Esophagus muscularis mucosa (tissue), 4 donors: ENCODE measurements around the gene KIZ. TPM values are rescaled to one million over a fixed set of nuclear protein-coding genes. Genes with fewer than 3 reads are reported as not detected.

Experiments
- DNase-seq: peaks from one replicate; pipeline ENCODE4 v3.0.0-alpha.2; 2017; ENCODE audit errors: extremely low spot score
- H3K27ac ChIP-seq, 4 donors: fragments of 200-600 bp; sonication (generic); replicated peaks in 1 of 4; 1 replicate in 3 of 4; 2 replicates in 1 of 4; pipeline ENCODE4 v1.5.1; 2016 to 2019; ENCODE audit warnings: mild to moderate bottlenecking in 1 of 4
- H3K27me3 ChIP-seq, 4 donors: fragments of 200-600 bp; sonication (generic); one replicate each; pipeline versions ENCODE4 v1.5.1 to v1.6.0; 2016 to 2019
- H3K36me3 ChIP-seq, 4 donors: fragments of 200-600 bp; sonication (generic); one replicate each; pipeline ENCODE4 v1.5.1; 2016 to 2019
- H3K4me1 ChIP-seq, 4 donors: fragments of 200-600 bp; sonication (generic); one replicate each; pipeline ENCODE4 v1.5.1; 2016 to 2019
- H3K4me3 ChIP-seq, 4 donors: fragments of 200-600 bp; sonication (generic); 1 replicate in 2 of 4; 2 replicates in 2 of 4; pipeline ENCODE4 v1.5.1; 2016 to 2019; ENCODE audit warnings: mild to moderate bottlenecking in 4 of 4, moderate library complexity in 1 of 4
- H3K9me3 ChIP-seq, 4 donors: fragments of 200-600 bp; sonication (generic); 1 replicate in 3 of 4; 2 replicates in 1 of 4; pipeline ENCODE4 v1.5.1; 2016 to 2019
- EP300 ChIP-seq: sonication (generic); formaldehyde crosslinking; IDR thresholded peaks from one replicate; pipeline ENCODE4 v1.6.1; 2017; ENCODE audit warnings: antibody characterized with exemption
- POLR2A ChIP-seq: fragments of 450-650 bp; IDR thresholded peaks from one replicate; pipeline ENCODE4 v1.6.1; 2017; ENCODE audit warnings: antibody characterized with exemption, moderate library complexity, mild to moderate bottlenecking, low read depth
- POLR2AphosphoS5 ChIP-seq, 2 donors: sonication (generic); formaldehyde crosslinking; IDR thresholded peaks; one replicate each; pipeline ENCODE4 v1.6.1; 2017; ENCODE audit warnings: antibody characterized with exemption in 2 of 2
- WGBS: methylation state at CpG from one replicate; pipeline ENCODE4 v1.1.5; 2018; 5-methylcytosine and 5-hydroxymethylcytosine counted together
- intact Hi-C: fragments of 100-400 bp; cut with DNase I; formaldehyde crosslinking; loops from one replicate; pipeline ENCODE4 v1.15.1; 2023
- total RNA-seq, 4 donors: library from RNA; depleted of rRNA; stranded (reverse); fragments of >200 nt; gene quantifications; one replicate each; pipeline versions ENCODE4 v1.1.0 to v1.2.1, GENCODE V29; 2016
- TF ChIP-seq, protein P1 (sequence below), 3 experiments: fragments of 200-600 bp in 2 of 3; fragments of 450-650 bp in 1 of 3; sonication (generic) in 2 of 3; IDR thresholded peaks; one replicate each; pipeline ENCODE4 v1.5.1; 2017 to 2019; ENCODE audit warnings: antibody characterized with exemption in 3 of 3, mild to moderate bottlenecking in 2 of 3, moderate library complexity in 1 of 3

KIZ gene
- total RNA-seq, 4 donors from 2014 or later: 17.2 to 32.0 (median 25.6) TPM

DNA sequence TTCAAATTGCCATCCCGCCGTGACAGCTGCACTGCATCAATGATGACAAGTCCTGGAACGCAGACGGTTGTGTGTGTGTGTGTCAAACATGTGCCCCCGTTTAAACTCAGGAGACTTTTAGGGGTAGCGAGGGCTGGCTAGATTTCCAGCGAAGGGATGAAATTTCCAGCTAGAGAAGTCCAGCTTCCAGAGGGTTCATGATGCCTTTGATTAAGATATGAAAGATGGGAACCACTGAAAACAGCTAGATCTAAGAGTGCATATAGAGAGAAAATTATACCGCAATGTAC lies 644 bp downstream of the KIZ start:
- Histone ChIP-seq H3K4me1 (peaks cover 0 to 21% (median 17%) of the 10 kb centered on the region in 4 donors), H3K9me3 (no peaks in the 10 kb centered on the region), H3K4me3 (peak overlapping the region; percentile 82 to 97 (median 92)), H3K36me3 (peaks cover 0 to 5% (median 0%) of the 10 kb centered on the region in 4 donors), H3K27ac (peak overlapping the region; percentile 82 to 87 (median 86)), H3K27me3 (no peaks in the 10 kb centered on the region)
- intact Hi-C loops: loop anchor here (5.0 kb wide), 1 partner anchor 176 kb away; the partner anchor contains the start of gene XRN2
- WGBS: 12% methylated on average over 8 of the region's 8 CpGs
- no peak for DNase-seq
- TF ChIP-seq POLR2AphosphoS5 (IDR thresholded peaks at IDR 0.05) (peak in 1 of 2 donors; percentile 11), EP300 (no peak), POLR2A (no peak)
- TF ChIP-seq, protein P1, sequence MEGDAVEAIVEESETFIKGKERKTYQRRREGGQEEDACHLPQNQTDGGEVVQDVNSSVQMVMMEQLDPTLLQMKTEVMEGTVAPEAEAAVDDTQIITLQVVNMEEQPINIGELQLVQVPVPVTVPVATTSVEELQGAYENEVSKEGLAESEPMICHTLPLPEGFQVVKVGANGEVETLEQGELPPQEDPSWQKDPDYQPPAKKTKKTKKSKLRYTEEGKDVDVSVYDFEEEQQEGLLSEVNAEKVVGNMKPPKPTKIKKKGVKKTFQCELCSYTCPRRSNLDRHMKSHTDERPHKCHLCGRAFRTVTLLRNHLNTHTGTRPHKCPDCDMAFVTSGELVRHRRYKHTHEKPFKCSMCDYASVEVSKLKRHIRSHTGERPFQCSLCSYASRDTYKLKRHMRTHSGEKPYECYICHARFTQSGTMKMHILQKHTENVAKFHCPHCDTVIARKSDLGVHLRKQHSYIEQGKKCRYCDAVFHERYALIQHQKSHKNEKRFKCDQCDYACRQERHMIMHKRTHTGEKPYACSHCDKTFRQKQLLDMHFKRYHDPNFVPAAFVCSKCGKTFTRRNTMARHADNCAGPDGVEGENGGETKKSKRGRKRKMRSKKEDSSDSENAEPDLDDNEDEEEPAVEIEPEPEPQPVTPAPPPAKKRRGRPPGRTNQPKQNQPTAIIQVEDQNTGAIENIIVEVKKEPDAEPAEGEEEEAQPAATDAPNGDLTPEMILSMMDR (IDR thresholded peaks at IDR 0.05): no peak

DNA sequence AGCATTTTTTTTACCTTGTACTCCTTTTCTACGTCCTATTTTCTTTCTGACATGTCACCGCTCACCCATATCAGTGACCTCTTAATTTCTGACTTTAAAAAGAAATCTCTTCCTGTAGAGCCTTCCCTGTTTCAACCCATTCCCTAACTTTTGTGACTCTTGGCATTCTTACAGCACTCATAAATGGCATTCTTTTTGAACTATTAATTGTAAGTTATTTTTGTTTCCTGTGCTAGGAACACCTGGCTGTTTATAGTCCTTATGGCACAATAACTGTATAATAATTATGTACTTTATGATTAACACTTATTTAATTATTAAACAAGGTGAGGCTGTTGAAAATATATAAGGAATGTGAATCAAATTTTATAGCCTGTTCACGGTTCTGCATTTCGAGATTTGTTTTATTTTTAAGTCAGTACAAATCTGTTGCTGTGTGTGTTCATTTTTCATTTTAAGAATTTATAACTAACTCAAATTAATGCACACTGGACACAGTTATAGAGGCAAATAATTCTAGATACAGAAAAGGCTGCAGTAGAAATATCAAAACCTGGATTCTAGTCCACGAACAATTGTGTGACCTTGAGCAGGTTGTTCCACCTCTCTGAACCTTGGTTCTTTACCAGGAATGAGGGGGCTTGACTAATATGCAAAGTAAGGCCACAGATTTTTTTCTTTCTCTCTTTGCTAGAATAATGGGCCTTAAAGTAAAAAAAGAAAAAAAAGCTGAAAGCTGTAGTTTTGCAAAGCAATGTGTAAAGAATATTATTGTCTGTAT lies 1.5 kb downstream of the KIZ start:
- Histone ChIP-seq H3K36me3 (peaks cover 0 to 14% (median 0%) of the 10 kb centered on the region in 4 donors), H3K4me1 (peaks cover 0 to 21% (median 17%) of the 10 kb centered on the region in 4 donors), H3K27me3 (no peaks in the 10 kb centered on the region), H3K4me3 (no peak overlapping the region), H3K9me3 (no peaks in the 10 kb centered on the region), H3K27ac (no peak overlapping the region)
- DNase-seq: no peak
- intact Hi-C loops: loop anchor here (5.0 kb wide), 1 partner anchor 175 kb away; the partner anchor contains the start of gene XRN2
- TF ChIP-seq, protein P1 (IDR thresholded peaks at IDR 0.05): no peak
- TF ChIP-seq POLR2A: no peak
- no peak for TF ChIP-seq POLR2AphosphoS5 (IDR thresholded peaks at IDR 0.05)
- TF ChIP-seq EP300: no peak
- WGBS: 89% methylated on average over 5 of the region's 5 CpGs

DNA sequence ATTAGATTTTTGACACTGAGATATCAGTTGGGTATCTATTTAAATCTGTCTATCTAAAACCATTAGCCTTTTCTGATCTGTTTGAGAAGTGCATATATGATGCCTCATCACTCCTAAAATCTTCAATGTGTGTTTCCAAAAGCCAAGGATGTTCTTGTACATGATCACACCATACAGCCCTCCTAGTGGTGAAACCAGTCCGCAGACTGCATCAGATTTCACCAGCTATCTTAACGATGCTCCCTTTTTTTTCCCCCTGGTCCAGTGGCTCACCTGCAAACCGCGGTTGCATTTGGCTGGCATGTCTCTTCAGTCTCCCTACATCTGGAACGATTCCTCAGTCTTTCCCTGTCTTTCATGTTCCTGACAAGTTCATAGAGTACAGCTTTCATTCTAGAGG lies 4.0 kb downstream of the KIZ start:
- WGBS: 83% methylated on average over 5 of the region's 5 CpGs

DNA sequence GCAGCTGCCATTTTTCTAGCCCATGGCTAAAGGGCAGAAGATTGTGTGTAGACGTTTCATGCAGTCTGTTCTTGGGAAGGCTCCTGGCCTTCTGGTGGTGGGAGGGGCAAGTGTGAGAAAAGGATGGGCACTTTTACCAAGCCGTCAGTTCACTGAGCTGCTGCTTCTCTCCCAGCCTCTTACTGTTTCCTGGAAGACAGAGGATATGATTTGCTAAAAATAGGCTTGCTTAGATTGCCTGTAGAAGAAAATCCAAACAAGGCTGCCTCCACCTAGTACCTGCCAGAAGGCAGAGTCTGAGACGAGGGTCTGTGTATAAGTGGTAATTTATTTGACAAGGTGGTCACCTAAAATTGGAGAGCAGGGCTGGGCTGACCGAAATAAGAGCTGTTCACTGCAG lies 7.5 kb downstream of the KIZ start:
- Histone ChIP-seq H3K36me3 (peaks cover 4 to 56% (median 14%) of the 10 kb centered on the region in 4 donors), H3K27ac (no peak overlapping the region), H3K4me1 (peaks cover 0 to 6% (median 2%) of the 10 kb centered on the region in 4 donors), H3K9me3 (no peaks in the 10 kb centered on the region), H3K4me3 (no peak overlapping the region), H3K27me3 (no peaks in the 10 kb centered on the region)
- 61% methylated on average over 4 of the region's 4 CpGs for WGBS
- peak; percentile 39 for DNase-seq
- TF ChIP-seq POLR2A (no peak), EP300 (no peak)
- TF ChIP-seq, protein P1 (IDR thresholded peaks at IDR 0.05): no peak
- intact Hi-C loops: no loop called here

More for the DNA sequence above, 4.0 kb downstream of the KIZ start:
- H3K27me3 ChIP-seq: no peaks in the 10 kb centered on the region
- TF ChIP-seq POLR2A (no peak), EP300 (no peak), POLR2AphosphoS5 (IDR thresholded peaks at IDR 0.05) (no peak)
- TF ChIP-seq, protein P1 (IDR thresholded peaks at IDR 0.05): no peak
- peaks cover 0 to 30% (median 3%) of the 10 kb centered on the region in 4 donors for H3K36me3 ChIP-seq
- peak; percentile 34 for DNase-seq
- H3K4me3 ChIP-seq: no peak overlapping the region
- no peaks in the 10 kb centered on the region for H3K9me3 ChIP-seq
- intact Hi-C loops: loop anchor here (5.0 kb wide), 1 partner anchor 172 kb away; the partner anchor contains the start of gene XRN2
- H3K4me1 ChIP-seq: peaks cover 0 to 22% (median 19%) of the 10 kb centered on the region in 4 donors
- H3K27ac ChIP-seq: no peak overlapping the region
